GM12873 (cell line): ENCODE measurements around the gene ZNF423.

ENCODE experiments used
- CTCF ChIP-seq: IDR thresholded peaks from 2 replicates; pipeline ENCODE4 v1.5.1; 2012; ENCODE audit warnings: low read depth, mild to moderate bottlenecking, moderate library complexity, low read length, control low read depth; ENCODE audit not compliant: insufficient read depth; ENCODE audit errors: missing control alignments

ZNF423 gene

DNA sequence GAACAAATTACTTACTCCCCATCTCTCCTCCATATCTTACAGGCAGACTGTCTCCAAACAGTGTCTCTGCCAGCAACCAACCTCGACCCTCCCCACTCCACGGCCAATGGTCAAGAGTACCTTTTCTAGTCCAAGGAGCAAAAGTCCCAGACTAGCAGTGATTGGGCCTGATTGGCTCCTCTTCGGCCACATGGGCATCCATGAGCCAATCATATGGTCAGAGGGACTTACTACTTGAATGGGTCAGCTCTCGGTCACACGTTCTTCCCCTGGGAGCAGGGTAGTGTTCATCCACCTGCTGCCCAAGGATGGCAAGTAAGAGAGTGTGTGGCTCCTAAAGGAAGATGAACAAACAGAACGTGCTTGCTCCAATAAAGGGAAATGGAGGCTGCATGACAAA, 397.7 kb downstream of the ZNF423 start:
- no peak for TF ChIP-seq CTCF

- TF ChIP-seq CTCF, result no peak
These were observed 398.7 kb downstream of the ZNF423 start for GRCh38 chr16:49457196-49457595.

DNA sequence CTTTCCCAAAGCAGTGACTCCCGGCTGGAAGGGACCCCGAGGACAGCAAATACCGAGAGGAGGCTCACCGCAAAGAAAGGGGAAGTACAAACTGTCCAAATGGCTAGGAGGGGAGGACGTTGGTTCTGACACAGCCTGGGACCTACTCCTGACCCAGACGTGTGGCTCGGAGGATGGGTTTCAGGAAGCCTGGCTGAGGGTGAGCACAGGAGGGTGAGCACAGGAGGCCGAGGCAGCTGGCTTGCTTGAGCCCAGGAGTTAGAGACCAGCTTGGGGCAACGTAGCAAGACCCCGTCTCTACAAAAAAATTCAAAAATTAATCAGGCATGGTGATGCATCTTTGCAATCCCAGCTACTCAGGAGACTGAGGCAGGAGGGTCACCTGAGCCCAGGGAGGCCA, 399.1 kb downstream of the ZNF423 start:
- TF ChIP-seq CTCF, result no peak

DNA sequence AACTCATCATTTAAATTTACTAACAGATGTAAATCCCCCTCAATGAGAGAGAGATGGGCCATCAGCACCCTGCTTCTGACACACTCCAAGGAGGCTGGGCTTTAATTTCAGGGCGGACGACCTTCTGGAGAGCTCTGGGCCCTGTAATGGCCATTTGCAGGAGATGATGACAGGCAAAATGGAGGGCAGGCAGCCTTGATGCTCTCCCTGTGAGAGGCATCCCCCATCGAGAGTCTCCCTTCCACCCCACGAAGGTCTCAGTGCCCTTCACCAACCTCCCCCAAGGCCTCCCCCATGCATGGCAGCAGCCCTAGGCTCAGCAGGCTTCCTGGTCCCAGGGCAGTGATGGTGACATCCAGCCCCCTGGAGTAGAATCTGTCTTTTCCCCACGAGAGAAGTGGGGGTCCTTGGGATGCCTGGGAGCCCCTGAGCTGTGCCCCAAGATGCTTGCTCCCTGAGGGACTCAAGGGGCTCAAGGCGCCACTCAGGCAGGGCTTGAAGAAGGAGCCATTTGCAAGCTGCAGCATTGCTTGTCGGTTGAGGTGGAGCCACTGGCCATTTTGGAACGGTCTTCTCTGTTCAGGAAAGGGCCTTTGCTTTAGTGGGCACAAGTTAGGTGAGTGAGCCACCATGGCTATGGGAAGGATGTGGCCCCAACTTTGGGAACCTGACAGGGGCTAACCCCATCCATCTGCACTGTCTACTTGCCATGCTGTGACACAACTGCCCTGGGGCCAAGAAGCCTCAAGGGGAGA, 399.7 kb downstream of the ZNF423 start:
- TF ChIP-seq CTCF, result no peak

- TF ChIP-seq CTCF, result no peak
These were observed 400.5 kb downstream of the ZNF423 start for GRCh38 chr16:49455181-49455990.

GRCh38 chr16:49454426-49455180, 401.3 kb downstream of the ZNF423 start:
- no peak for TF ChIP-seq CTCF

- no peak for TF ChIP-seq CTCF
These were observed 401.9 kb downstream of the ZNF423 start for GRCh38 chr16:49453983-49454382.
